ENCODE results near the gene ARHGEF38.

Gene ARHGEF38

DNA sequence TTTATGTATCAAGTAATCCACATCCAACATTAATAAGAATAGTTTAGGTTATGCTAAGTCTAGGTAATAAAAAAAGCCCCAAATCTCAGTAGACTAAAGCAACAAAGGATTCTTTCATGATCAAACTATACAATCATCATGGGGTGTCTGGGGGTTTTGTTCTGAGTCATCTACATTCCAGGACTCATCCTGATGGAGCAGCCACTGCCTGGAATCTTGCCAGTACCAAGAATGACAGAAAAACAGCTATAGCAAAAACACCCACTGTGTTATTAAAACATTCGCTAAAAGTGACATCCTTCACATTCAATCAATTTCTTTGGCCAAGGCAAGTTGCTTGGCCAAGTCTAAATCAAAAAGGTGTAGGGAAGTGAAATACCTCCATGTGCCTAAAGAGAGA lies 3.9 kb upstream of the ARHGEF38 start:
- TF ChIP-seq FOXP2 (optimal IDR thresholded peaks at IDR 0.05; ENCODE audit: borderline replicate concordance, extremely low read depth, extremely low read length, insufficient read depth) (no peak), TAF1 (IDR thresholded peaks at IDR 0.05; ENCODE audit: borderline replicate concordance, insufficient read depth, low read length) (no peak), POLR2AphosphoS5 (IDR thresholded peaks at IDR 0.05; ENCODE audit: low read depth, low read length) (no peak), SIN3A (IDR thresholded peaks at IDR 0.05; ENCODE audit: borderline replicate concordance, insufficient read depth, low read length) (no peak)
- TF ChIP-seq, protein P1, sequence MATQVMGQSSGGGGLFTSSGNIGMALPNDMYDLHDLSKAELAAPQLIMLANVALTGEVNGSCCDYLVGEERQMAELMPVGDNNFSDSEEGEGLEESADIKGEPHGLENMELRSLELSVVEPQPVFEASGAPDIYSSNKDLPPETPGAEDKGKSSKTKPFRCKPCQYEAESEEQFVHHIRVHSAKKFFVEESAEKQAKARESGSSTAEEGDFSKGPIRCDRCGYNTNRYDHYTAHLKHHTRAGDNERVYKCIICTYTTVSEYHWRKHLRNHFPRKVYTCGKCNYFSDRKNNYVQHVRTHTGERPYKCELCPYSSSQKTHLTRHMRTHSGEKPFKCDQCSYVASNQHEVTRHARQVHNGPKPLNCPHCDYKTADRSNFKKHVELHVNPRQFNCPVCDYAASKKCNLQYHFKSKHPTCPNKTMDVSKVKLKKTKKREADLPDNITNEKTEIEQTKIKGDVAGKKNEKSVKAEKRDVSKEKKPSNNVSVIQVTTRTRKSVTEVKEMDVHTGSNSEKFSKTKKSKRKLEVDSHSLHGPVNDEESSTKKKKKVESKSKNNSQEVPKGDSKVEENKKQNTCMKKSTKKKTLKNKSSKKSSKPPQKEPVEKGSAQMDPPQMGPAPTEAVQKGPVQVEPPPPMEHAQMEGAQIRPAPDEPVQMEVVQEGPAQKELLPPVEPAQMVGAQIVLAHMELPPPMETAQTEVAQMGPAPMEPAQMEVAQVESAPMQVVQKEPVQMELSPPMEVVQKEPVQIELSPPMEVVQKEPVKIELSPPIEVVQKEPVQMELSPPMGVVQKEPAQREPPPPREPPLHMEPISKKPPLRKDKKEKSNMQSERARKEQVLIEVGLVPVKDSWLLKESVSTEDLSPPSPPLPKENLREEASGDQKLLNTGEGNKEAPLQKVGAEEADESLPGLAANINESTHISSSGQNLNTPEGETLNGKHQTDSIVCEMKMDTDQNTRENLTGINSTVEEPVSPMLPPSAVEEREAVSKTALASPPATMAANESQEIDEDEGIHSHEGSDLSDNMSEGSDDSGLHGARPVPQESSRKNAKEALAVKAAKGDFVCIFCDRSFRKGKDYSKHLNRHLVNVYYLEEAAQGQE (IDR thresholded peaks at IDR 0.05; ENCODE audit: insufficient read depth in 1 of 2, low read depth in 2 of 2, low read length in 2 of 2) = no peak

DNA sequence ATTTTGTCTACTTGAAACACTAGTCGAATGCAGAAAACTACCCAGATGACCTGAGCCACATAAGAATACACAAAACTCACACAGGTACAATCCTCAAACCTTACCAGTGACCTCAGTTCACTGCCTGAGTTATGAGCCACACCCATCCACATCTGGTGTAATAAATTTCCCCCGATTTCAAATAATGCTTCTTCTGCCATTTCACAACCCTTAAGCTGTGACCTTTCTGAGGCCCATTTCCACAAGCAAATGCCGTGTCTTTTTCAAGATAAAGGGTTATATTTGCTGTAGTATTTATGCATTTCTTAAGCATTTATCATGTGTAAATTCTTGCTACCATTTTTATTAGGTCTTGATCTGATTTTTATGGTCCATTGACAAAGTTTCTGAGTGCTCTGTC lies 1.8 kb upstream of the ARHGEF38 start:
- TF ChIP-seq SIN3A (IDR thresholded peaks at IDR 0.05; ENCODE audit: borderline replicate concordance, insufficient read depth, low read length) (no peak), POLR2AphosphoS5 (IDR thresholded peaks at IDR 0.05; ENCODE audit: low read depth, low read length) (no peak), FOXP2 (optimal IDR thresholded peaks at IDR 0.05; ENCODE audit: borderline replicate concordance, extremely low read depth, extremely low read length, insufficient read depth) (no peak), TAF1 (IDR thresholded peaks at IDR 0.05; ENCODE audit: borderline replicate concordance, insufficient read depth, low read length) (no peak)
- TF ChIP-seq, protein P1 (IDR thresholded peaks at IDR 0.05; ENCODE audit: insufficient read depth in 1 of 2, low read depth in 2 of 2, low read length in 2 of 2) = no peak

- TF ChIP-seq FOXP2 (optimal IDR thresholded peaks at IDR 0.05; ENCODE audit: borderline replicate concordance, extremely low read depth, extremely low read length, insufficient read depth) (no peak), SIN3A (IDR thresholded peaks at IDR 0.05; ENCODE audit: borderline replicate concordance, insufficient read depth, low read length) (no peak), TAF1 (IDR thresholded peaks at IDR 0.05; ENCODE audit: borderline replicate concordance, insufficient read depth, low read length) (no peak), POLR2AphosphoS5 (IDR thresholded peaks at IDR 0.05; ENCODE audit: low read depth, low read length) (no peak)
- TF ChIP-seq, protein P1 (IDR thresholded peaks at IDR 0.05; ENCODE audit: insufficient read depth in 1 of 2, low read depth in 2 of 2, low read length in 2 of 2) = no peak
These were observed 3.0 kb downstream of the ARHGEF38 start for GRCh38 chr4:105555409-105555808.

DNA sequence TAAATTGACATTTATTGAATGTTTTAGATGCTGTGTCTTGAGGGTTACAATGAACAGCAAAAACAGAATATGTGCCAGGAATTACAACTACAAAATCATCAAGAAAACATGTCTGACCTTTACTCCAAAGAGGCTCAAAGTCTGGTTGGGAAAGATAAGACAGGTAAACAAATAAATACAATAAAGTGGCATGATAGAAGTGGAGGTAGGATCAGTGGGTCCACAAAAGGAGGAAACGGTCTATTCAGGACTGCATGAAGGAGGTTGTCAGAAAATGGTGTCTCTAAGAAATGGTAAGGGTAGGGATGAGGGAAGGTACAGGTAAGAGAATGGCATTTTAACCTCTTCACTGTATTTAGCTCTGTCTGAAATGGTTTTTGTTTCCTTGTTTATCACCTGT lies 3.8 kb downstream of the ARHGEF38 start:
- TF ChIP-seq TAF1 (IDR thresholded peaks at IDR 0.05; ENCODE audit: borderline replicate concordance, insufficient read depth, low read length) (no peak), SIN3A (IDR thresholded peaks at IDR 0.05; ENCODE audit: borderline replicate concordance, insufficient read depth, low read length) (no peak), POLR2AphosphoS5 (IDR thresholded peaks at IDR 0.05; ENCODE audit: low read depth, low read length) (no peak), FOXP2 (optimal IDR thresholded peaks at IDR 0.05; ENCODE audit: borderline replicate concordance, extremely low read depth, extremely low read length, insufficient read depth) (no peak)
- TF ChIP-seq, protein P1 (IDR thresholded peaks at IDR 0.05; ENCODE audit: insufficient read depth in 1 of 2, low read depth in 2 of 2, low read length in 2 of 2) = no peak

- TF ChIP-seq, protein P1 (IDR thresholded peaks at IDR 0.05; ENCODE audit: insufficient read depth in 1 of 2, low read depth in 2 of 2, low read length in 2 of 2) = no peak
- TF ChIP-seq TAF1 (IDR thresholded peaks at IDR 0.05; ENCODE audit: borderline replicate concordance, insufficient read depth, low read length) (no peak), SIN3A (IDR thresholded peaks at IDR 0.05; ENCODE audit: borderline replicate concordance, insufficient read depth, low read length) (no peak), FOXP2 (optimal IDR thresholded peaks at IDR 0.05; ENCODE audit: borderline replicate concordance, extremely low read depth, extremely low read length, insufficient read depth) (no peak), POLR2AphosphoS5 (IDR thresholded peaks at IDR 0.05; ENCODE audit: low read depth, low read length) (no peak)
These were observed 5.9 kb downstream of the ARHGEF38 start for GRCh38 chr4:105558277-105558676.
